GM10248 (cell line): ENCODE results near the gene TSPEAR.
"Not testable (repeated sequence)": the region's sequence is repeated elsewhere in the genome, so short reads cannot be mapped to it uniquely, and the experiment has no call there.

Experiments
- CTCF ChIA-PET: fragments of 300-600 bp; sonication (Branson Sonifier 250); formaldehyde crosslinking; extraction: SDS; loops from one replicate; lab custom pipeline; 2021; ENCODE audit warnings: antibody characterized with exemption; lab: Yijun Ruan, JAX
- POLR2A ChIA-PET: fragments of 350-650 bp; sonication (Branson Sonifier 250); formaldehyde crosslinking; extraction: SDS; loops from one replicate; lab custom pipeline; 2020; ENCODE audit warnings: antibody characterized with exemption; lab: Yijun Ruan, JAX
- DNase-seq: peaks from one replicate; pipeline ENCODE4 v3.0.0; 2012; ENCODE audit errors: extremely low spot score
- CTCF ChIP-seq: IDR thresholded peaks from 2 replicates; pipeline ENCODE4 v1.5.1; 2012; ENCODE audit warnings: mild to moderate bottlenecking, low read depth; ENCODE audit errors: extremely low read depth, missing control alignments, control extremely low read depth

Gene TSPEAR

GRCh38 chr21:44555200-44555875 lies 156.0 kb downstream of the TSPEAR start:
- CTCF ChIA-PET = no interaction called here
- POLR2A ChIA-PET = no interaction called here
- DNase-seq = no peak
- TF ChIP-seq CTCF = no peak

- ChIA-PET CTCF (interaction anchor here (1.0 kb wide), 1 partner anchor 16 kb away, joined by 3 read pairs; no protein-coding TSS in a partner anchor), POLR2A (no interaction called here)
- no peak for TF ChIP-seq CTCF
- DNase-seq = no peak
Observed at GRCh38 chr21:44552681-44553080, 158.7 kb downstream of the TSPEAR start.

DNA sequence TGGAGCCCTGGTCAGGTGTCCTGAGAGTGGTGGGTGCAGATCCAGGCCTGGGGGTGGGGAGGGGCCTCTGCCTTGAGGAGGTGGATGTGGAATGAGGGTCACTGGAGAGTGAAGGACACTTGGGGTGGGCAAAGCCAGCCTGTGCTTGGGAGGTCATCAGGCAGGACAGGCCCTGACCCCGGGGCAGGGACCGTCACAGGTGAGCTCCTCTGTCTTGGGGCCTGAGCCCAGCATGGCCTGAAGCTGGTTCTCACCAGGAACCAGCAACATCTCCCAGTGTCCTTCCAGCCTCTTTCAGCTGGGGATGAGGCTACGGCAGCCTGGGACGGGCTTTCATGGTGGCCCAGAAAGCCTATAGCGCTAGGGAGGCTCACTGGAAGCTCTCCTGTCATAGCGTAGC lies 159.2 kb downstream of the TSPEAR start:
- CTCF ChIA-PET = interaction anchor here (1.0 kb wide), 1 partner anchor 15 kb away, joined by 3 read pairs; no protein-coding TSS in a partner anchor
- TF ChIP-seq CTCF = no peak
- DNase-seq = no peak

DNA sequence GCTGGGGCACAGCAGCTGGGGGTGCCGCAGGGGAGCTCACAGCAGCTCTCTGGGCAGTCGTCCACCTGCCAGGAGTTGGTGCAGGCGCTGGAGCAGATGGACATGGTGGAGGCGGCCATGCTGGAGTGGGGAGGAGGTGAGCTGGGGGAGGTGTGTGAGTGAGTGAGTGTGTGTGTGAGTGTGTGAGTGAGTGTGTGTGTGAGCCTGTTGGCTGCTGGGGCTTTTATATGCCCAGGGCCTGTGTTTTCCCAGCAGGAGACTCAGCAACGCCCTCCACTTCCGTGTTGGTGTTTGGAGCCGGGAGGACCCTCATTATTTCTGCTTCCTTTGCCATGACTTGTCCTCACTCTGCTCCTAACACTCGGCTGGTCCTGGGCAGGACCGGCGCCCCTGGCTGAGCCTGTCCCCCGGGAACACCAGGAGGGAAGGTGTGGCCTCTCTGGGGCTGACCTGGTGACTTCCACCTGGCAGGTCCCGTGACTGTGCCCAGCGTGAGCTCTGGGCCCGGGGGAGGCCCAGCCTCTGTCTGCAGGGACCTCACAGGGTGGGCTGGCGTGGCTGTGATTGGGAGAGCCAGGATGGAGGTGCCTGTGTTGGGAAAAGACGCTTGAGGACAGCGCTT lies 159.9 kb downstream of the TSPEAR start, which contains the start of gene KRTAP10-2:
Gene KRTAP10-2 (minus strand): TSS at position 166 of the 622 bp plus-strand sequence. CDS start 47 bp downstream, at position 119.
- DNase-seq = no peak
- no peak for TF ChIP-seq CTCF
- ChIA-PET POLR2A (no interaction called here), CTCF (no interaction called here)

More for the DNA sequence above, 159.2 kb downstream of the TSPEAR start:
- POLR2A ChIA-PET = no interaction called here

GRCh38 chr21:44550807-44551206 lies 160.6 kb downstream of the TSPEAR start:
- no peak for DNase-seq
- no peak for TF ChIP-seq CTCF
- CTCF ChIA-PET = no interaction called here
- POLR2A ChIA-PET = no interaction called here

DNA sequence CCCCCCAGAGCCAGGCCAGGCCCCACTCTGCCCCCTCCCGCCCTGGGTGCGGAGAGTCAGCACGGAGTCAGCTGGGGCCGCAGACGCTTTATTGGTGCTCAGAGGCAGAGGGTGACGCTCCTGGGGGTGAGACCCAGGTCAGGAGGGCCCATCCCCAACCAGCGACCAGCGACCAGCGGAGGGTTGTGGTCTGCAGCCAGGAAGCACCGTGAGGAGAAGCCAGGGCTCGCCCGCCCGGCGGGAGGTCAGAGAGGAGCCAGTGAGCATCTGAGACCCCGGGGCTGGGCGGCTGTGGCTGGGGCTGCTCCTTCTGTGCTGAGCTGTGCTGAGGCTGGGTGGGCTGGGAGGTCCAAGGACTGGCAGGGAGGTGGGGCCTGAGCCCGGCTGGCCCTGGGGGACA lies 161.1 kb downstream of the TSPEAR start:
- DNase-seq, POLR2A ChIA-PET: not testable (repeated sequence)
- CTCF ChIA-PET = interaction anchor here (1.2 to 1.5 kb wide), 2 partner anchors 10 to 12 kb away, joined by 3 to 4 read pairs; partner anchors contain the start of gene KRTAP10-1
